Subcutaneous abdominal adipose tissue (tissue), 5 donors: Measurements from ENCODE around the gene HK1.
"Not testable (repeated sequence)": the region's sequence is repeated elsewhere in the genome, so short reads cannot be mapped to it uniquely, and the experiment has no call there.

Experiments
- H3K27ac ChIP-seq: one replicate; pipeline ENCODE4 v1.7.0; 2013; ENCODE audit warnings: low read depth, mild to moderate bottlenecking, inconsistent platforms, low read length, moderate library complexity
- H3K27me3 ChIP-seq, 5 donors: one replicate each; pipeline ENCODE4 v1.7.0; 2013; ENCODE audit warnings: low read length in 5 of 5, inconsistent platforms in 1 of 5; ENCODE audit not compliant: control insufficient read depth in 5 of 5, insufficient read depth in 4 of 5
- H3K36me3 ChIP-seq, 5 donors: one replicate each; pipeline ENCODE4 v1.7.0; 2013; ENCODE audit warnings: low read length in 5 of 5; ENCODE audit not compliant: control insufficient read depth in 5 of 5, insufficient read depth in 5 of 5
- H3K4me1 ChIP-seq, 5 donors: one replicate each; pipeline ENCODE4 v1.7.0; 2013; ENCODE audit warnings: low read length in 5 of 5, mild to moderate bottlenecking in 3 of 5, moderate library complexity in 1 of 5; ENCODE audit not compliant: control insufficient read depth in 5 of 5, insufficient read depth in 5 of 5
- H3K4me3 ChIP-seq, 5 donors: one replicate each; pipeline ENCODE4 v1.7.0; 2013; ENCODE audit warnings: low read length in 5 of 5, low read depth in 1 of 5
- H3K9ac ChIP-seq, 5 donors: one replicate each; pipeline ENCODE4 v1.7.0; 2013; ENCODE audit warnings: low read length in 5 of 5, mild to moderate bottlenecking in 4 of 5, moderate library complexity in 3 of 5
- H3K9me3 ChIP-seq, 5 donors: one replicate each; pipeline ENCODE4 v1.7.0; 2013; ENCODE audit warnings: low read length in 5 of 5; ENCODE audit not compliant: control insufficient read depth in 5 of 5
- donor health status: healthy.
- donor health status: healthy.
- donor health status: healthy.
- donor health status: healthy.
- donor health status: healthy.

Gene HK1

DNA sequence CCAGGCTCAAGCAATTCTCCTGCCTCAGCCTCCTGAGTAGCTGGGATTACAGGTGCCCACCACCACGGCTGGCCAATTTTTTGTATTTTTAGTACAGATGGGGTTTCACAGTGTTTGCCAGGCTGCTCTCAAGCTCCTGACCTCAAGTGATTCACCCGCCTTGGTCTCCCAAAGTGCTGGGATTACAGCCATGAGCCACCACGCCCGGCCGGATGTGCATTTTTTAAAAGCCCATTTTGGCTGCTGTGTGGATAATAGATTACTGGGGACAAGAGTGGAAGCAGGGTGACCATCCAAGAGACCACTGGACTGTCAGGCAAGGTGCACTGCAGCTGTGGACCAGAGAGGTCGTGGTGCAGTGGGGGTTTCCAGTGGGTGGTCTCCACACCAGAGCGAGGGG, 36.7 kb upstream of the HK1 start:
- Histone ChIP-seq H3K9ac (no peak overlapping the region), H3K4me3 (no peak overlapping the region), H3K4me1 (peaks cover 3 to 18% (median 12%) of the 10 kb centered on the region in 5 donors), H3K27ac (no peak overlapping the region), H3K36me3 (no peaks in the 10 kb centered on the region), H3K9me3 (no peaks in the 10 kb centered on the region), H3K27me3 (no peaks in the 10 kb centered on the region)

DNA sequence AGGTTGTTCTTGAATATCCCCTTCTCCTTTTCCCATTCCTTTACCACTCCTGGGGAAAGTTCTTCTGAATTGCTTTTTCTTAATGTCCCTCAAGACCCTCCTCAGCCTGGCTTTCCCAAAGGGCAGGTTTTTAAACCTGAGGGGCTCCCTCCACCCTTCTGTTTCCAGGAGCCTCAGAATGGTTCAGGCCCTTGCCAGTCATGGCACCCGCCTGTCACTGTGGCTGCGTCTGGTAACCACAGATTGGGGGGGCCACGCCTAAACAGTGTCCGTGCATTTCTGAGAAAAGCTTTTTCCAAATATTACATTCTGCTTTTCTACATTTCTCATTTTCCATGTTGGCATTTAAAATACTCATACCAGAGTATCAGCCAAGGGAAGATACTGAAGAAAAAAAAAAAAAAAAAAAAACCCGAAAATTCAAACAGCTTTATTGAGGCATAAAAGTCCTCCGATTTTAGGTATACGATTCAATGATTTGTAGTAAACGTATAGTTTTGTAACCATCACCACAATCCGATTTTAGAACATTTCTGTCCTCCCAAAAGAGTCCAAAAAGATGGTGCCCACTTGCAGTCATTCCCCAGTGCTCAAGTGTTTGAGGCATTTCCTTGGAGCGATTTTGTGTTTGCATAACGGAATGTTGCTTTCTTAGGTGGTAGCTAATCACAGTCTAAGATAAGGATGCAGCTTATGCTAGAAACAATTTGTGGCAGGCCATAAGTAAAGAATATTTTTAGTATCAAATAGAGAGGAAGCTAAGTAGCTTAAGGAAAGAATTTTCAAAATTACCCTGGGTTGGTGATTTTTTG, 36.0 kb upstream of the HK1 start:
- Histone ChIP-seq H3K36me3 (no peaks in the 10 kb centered on the region), H3K27ac (no peak overlapping the region), H3K4me1 (peaks cover 3 to 18% (median 12%) of the 10 kb centered on the region in 5 donors), H3K27me3 (no peaks in the 10 kb centered on the region), H3K4me3 (no peak overlapping the region), H3K9me3 (no peaks in the 10 kb centered on the region), H3K9ac (no peak overlapping the region)

DNA sequence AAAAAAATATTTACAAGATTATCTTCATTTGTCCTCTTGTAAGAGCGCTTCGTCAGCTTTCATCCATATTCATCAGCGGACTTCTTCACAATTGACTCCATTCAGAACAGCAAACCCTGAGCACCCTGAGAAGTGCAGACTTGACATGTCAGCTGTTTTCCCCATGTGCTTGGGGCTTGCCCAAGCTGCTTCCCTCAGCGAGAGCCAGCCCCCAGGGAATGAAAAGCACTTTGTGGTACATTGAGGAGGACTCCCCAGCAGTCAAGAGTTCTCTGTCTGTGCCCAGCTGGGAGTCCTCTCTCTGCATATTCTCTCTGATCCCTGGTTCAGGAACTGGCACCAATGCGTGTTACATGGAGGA, 35.5 kb upstream of the HK1 start:
- Histone ChIP-seq H3K9ac (no peak overlapping the region), H3K9me3 (no peaks in the 10 kb centered on the region), H3K36me3 (no peaks in the 10 kb centered on the region), H3K4me3 (no peak overlapping the region), H3K27ac (no peak overlapping the region), H3K27me3 (no peaks in the 10 kb centered on the region), H3K4me1 (peaks cover 3 to 16% (median 12%) of the 10 kb centered on the region in 5 donors)

DNA sequence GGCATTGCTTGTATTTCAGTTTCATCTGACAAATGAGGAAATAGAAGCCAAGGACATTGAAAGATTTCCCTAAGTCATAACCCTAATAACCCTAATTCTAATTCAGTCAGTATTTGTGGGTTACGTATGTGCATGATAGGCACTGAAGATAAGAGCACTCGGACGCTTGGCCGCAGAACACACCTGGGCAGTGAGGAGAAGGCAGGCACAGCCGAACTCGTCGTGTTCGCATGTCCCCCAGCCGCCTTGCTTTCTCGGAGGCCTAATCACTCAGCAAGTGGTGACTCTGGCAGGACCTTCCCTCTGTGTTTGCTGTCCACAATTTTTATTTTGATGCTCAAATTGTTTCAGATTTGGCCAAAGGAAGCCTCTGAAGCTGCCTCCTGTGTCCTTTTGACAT, 34.5 kb upstream of the HK1 start:
- Histone ChIP-seq H3K27ac (no peak overlapping the region), H3K36me3 (no peaks in the 10 kb centered on the region), H3K9ac (no peak overlapping the region), H3K4me1 (peaks cover 3 to 15% (median 11%) of the 10 kb centered on the region in 5 donors), H3K9me3 (no peaks in the 10 kb centered on the region), H3K4me3 (no peak overlapping the region), H3K27me3 (no peaks in the 10 kb centered on the region)

DNA sequence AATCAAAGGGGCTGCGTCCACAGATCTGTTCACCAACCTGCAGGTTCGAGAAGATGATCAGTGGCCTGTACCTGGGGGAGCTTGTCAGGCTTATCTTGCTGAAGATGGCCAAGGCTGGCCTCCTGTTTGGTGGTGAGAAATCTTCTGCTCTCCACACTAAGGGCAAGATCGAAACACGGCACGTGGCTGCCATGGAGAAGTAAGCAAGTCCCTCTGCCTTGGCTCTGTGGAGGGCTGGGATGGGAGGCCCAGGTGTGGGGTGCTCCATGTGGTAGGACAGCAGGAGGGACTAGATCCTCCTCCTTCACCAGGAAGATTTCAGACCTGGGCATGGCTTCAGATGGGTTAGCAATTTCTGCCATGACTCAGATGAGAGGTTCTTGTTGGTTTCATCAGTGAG, 32.3 kb upstream of the HK1 start:
- H3K27ac ChIP-seq: no peak overlapping the region
- H3K27me3 ChIP-seq: no peaks in the 10 kb centered on the region
- no peak overlapping the region for H3K4me3 ChIP-seq
- H3K9me3 ChIP-seq: no peaks in the 10 kb centered on the region
- peaks cover 0 to 3% (median 0%) of the 10 kb centered on the region in 5 donors for H3K4me1 ChIP-seq
- H3K36me3 ChIP-seq: no peaks in the 10 kb centered on the region
- no peak overlapping the region for H3K9ac ChIP-seq

DNA sequence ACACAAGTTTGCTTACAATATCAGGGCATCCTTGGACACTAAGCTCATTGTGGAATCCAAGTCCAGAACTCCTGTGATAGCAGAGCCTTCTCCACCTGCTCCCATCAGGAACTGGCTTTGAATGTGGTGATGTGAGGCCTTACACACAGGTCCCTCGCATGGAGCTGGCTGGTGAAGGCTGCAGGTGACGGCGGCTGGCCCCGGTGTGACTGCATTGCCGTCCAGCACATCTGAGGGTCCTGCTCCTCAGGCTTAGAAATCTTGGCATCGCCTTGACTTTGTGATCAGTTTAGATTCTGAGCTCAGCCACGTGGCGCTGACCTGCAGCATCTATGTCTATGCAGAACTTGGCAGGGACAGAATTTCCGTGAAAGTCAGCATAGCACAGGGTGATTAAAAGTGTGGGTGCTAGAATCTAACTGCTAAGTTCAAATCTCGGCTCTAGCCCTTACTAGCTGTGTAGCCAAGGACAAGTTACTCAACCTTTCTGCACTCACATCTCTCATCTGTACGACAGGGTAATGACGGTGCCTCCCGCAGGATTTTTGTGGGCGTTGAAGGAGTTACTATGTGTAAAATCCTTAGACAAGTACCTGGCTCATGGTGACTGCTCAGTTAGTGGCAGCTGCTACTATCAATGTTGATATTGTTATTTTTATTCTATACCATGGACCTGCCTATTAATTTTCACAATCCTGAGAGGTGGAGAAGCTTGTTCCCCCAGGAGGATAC, 31.5 kb upstream of the HK1 start:
- Histone ChIP-seq H3K36me3 (no peaks in the 10 kb centered on the region), H3K4me3 (no peak overlapping the region), H3K27me3 (no peaks in the 10 kb centered on the region), H3K9me3 (no peaks in the 10 kb centered on the region), H3K9ac (no peak overlapping the region), H3K27ac (no peak overlapping the region), H3K4me1 (peaks cover 0 to 3% (median 0%) of the 10 kb centered on the region in 5 donors)

DNA sequence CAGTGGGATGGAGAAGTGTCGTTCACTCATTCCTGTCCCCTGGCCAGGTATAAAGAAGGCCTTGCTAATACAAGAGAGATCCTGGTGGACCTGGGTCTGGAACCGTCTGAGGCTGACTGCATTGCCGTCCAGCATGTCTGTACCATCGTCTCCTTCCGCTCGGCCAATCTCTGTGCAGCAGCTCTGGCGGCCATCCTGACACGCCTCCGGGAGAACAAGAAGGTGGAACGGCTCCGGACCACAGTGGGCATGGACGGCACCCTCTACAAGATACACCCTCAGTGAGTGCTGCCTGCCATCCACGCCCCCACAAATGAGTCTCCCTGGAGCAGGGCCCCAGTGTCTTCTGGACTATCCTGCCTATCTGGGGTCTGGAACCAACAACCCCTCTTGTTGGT, 31.0 kb upstream of the HK1 start:
- Histone ChIP-seq H3K9ac (no peak overlapping the region), H3K4me1 (peaks cover 0 to 3% (median 0%) of the 10 kb centered on the region in 5 donors), H3K27me3 (no peaks in the 10 kb centered on the region), H3K4me3 (no peak overlapping the region), H3K36me3 (no peaks in the 10 kb centered on the region), H3K27ac (no peak overlapping the region), H3K9me3 (no peaks in the 10 kb centered on the region)

DNA sequence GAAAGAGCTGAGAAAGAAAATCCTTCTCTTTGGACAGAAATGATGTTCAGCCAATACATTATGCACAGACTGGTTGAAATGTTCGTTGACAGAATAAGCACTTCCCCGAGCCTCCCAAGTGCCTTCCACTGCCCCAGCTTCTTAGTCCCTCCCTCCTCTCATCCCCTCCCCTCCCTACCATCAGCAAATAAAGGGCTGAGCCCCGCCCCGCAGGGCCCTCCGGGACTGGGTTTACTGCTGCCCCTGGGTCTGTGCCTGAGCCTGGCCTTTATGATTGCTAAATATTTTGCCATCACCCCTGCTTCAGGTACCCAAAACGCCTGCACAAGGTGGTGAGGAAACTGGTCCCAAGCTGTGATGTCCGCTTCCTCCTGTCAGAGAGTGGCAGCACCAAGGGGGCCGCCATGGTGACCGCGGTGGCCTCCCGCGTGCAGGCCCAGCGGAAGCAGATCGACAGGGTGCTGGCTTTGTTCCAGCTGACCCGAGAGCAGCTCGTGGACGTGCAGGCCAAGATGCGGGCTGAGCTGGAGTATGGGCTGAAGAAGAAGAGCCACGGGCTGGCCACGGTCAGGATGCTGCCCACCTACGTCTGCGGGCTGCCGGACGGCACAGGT, 30.1 kb upstream of the HK1 start:
- no peaks in the 10 kb centered on the region for H3K36me3 ChIP-seq

DNA sequence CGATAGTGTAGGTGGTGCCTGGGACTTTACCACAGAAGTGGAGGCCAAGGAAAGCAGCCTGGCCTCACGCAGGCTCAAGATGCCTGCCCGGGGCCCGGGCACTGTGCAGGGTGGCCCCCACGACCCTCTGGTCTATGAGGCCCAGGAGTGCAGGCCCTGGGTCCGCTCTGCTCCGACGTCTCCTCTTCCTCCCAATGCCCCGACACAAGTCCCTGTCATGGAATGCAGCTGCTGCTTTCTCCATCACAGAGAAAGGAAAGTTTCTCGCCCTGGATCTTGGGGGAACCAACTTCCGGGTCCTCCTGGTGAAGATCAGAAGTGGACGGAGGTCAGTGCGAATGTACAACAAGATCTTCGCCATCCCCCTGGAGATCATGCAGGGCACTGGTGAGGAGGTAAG, 28.3 kb upstream of the HK1 start:
- H3K9ac ChIP-seq: no peak overlapping the region
- no peaks in the 10 kb centered on the region for H3K27me3 ChIP-seq
- H3K4me3 ChIP-seq: no peak overlapping the region
- peaks cover 0 to 3% (median 0%) of the 10 kb centered on the region in 5 donors for H3K4me1 ChIP-seq
- H3K9me3 ChIP-seq: no peaks in the 10 kb centered on the region
- H3K36me3 ChIP-seq: no peaks in the 10 kb centered on the region
- H3K27ac ChIP-seq: no peak overlapping the region

More for the DNA sequence above, 30.1 kb upstream of the HK1 start:
- no peak overlapping the region for H3K27ac ChIP-seq
- H3K9ac ChIP-seq: no peak overlapping the region
- no peaks in the 10 kb centered on the region for H3K27me3 ChIP-seq
- H3K4me1 ChIP-seq: peaks cover 0 to 3% (median 0%) of the 10 kb centered on the region in 5 donors
- no peaks in the 10 kb centered on the region for H3K9me3 ChIP-seq
- no peak overlapping the region for H3K4me3 ChIP-seq

DNA sequence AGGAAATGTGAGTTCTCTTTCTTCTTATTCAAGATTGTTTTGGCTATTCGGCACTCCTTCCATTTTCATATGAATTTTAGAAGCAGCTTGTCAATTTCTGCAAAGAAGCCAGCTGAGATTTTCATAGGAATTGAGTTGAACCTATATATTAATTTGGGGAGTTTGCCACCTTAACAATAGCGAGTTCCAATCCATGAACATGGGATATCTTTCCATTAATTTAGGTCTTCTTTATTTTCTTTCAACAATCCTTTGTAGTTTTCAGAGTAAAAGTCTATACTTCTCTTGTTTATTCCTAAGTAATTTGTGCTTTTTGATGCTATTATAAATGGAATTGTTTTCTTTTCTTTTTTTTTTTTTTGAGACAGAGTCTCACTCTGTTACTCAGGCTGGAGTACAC, 26.9 kb upstream of the HK1 start:
- H3K9me3 ChIP-seq, H3K36me3 ChIP-seq: not testable (repeated sequence)

More for the DNA sequence above, 26.9 kb upstream of the HK1 start:
- not testable (repeated sequence) for H3K9ac ChIP-seq, H3K27ac ChIP-seq, H3K27me3 ChIP-seq, H3K4me1 ChIP-seq, H3K4me3 ChIP-seq
